ENCODE results near the gene NANOS3. TPM values are rescaled to one million over a fixed set of nuclear protein-coding genes. Genes with fewer than 3 reads are reported as not detected.
A peak's percentile ranks its signal among the peaks of the same experiment; 100 is the strongest.
"Not testable (repeated sequence)": the region's sequence is repeated elsewhere in the genome, so short reads cannot be mapped to it uniquely, and the experiment has no call there.

Gene NANOS3
- total RNA-seq, 2 experiments from 2014 or later, result 2.3 TPM; not detected in 1

DNA sequence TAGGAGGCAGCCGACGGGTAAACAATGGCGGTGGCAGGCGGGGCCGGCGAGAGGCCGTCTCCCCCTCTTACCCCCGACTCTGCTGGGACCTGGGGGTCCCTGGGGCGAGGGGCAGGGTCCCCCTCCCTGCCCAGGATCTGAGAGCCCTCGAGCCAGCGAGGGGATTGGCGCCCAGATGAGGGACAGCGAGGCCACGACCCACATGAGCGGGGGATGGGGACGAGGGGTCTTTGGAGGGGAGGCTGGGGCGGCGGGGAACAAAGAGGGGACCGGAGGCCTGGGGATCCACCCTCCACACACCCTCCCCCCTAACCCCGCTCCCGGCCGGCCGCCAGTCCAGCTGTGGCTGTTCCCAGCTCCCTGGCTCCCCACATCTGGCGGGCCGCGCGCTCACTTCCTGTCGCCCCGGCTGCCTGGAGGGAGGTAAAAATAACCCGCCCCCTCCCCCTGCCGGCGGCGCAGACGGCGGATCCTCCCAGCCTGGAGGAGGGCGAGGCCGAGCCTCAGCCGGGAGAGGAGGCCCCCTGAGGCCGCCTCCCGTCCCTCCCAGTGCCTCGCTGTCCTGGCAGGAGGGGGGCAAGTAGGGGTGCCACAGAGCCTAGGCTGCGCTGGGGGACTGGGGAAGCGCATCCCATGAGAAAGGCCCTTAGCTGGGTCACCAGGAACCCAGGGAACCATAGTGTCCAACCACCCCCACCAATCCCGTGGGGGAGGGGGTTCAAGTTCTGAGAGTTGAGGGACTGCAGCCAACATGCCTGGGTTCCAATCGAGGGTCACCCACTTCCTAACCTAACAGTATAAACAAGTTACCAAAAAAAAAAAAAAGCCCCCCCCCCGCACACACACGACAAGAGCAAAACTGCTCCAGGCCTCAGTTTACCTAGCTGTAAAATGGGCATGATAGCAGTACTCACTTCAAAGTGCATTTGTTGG is 29.3 kb upstream of the NANOS3 start:
- peak; percentile 84 for DNase-seq
- POLR2A ChIA-PET, result interaction anchor here (0.6 to 9.8 kb wide), 15 partner anchors 8 to 1585 kb away, joined by 3 to 203 read pairs (median 3); partner anchors contain the start of genes DCAF15, MRI1 and ZSWIM4
- Mint-ChIP-seq H3K27ac (peak overlapping the region; percentile 96), H3K4me3 (peak overlapping the region; percentile 78), H3K27me3 (no peaks in the 10 kb centered on the region), H3K4me1 (peaks cover 35% of the 10 kb centered on the region), H3K36me3 (no peaks in the 10 kb centered on the region), H3K9me3 (no peaks in the 10 kb centered on the region)
- ATAC-seq (ENCODE audit: low read depth), result peak; percentile 27

DNA sequence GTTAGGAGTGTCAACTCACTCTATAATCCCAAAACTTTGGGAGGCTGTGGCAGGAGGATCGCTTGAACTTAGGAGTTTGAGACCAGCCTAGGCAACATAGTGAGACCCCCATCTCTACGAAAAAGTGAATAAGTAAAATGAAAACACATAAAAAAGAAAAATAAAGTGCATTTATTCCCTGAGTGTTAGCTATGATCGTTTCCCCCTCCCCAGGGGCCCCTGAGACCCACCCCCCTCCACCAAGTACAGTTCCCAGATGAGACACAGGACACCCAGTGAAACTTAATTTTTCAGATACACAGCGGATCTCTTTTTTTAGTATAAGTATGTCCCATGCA is 28.6 kb upstream of the NANOS3 start:
- H3K36me3 Mint-ChIP-seq, result no peaks in the 10 kb centered on the region
- peaks cover 34% of the 10 kb centered on the region for H3K4me1 Mint-ChIP-seq
- H3K4me3 Mint-ChIP-seq, result no peak overlapping the region
- ATAC-seq (ENCODE audit: low read depth), result no peak
- no peaks in the 10 kb centered on the region for H3K9me3 Mint-ChIP-seq
- DNase-seq, result no peak
- H3K27ac Mint-ChIP-seq, result peak overlapping the region; percentile 38
- POLR2A ChIA-PET, result interaction anchor here (0.8 to 9.8 kb wide), 4 partner anchors 8 to 13 kb away, joined by 3 to 203 read pairs (median 24); no protein-coding TSS in a partner anchor
- no peaks in the 10 kb centered on the region for H3K27me3 Mint-ChIP-seq

DNA sequence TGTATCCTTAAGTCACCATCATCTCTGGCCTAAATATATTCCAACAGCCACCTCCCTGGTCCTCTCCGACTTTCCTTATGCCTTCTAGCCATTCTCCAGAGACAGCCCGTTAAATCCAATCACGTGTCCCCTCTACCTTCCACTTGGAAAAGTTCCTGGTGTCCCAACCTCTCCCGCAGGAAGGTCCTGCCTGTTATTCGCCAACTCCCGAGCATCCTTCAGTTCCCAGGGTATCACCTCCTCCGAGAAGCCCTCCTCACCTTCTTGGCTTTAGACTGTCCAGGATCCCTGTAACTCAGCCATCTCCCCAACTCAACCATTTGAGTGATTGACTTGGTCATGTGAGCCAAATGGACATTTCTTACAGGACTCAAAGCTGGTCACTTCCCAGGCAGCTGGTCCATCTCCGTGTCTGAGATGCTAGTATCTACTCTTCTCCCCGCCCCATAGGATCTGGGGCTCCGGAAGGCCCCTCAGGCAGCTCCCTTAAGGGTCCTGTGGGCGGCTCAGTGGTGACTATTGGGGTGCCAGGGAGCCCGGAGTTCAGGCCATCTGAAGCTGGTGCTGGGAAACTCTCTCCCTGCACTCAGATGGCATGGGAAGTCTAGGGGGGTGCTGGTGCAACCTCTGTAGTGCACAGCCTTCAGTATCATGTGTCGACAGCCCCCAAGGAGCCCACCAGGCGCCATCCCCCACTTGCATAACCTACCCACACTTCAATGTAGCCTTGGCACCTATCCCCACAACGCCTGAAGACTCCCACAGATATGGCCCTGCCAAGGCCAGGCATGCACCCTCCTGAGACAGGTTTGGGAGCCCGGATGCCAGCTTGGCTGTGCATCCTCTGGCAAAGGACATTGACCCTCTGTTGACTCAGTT is 27.9 kb upstream of the NANOS3 start:
- Mint-ChIP-seq H3K9me3 (no peaks in the 10 kb centered on the region), H3K4me3 (peak overlapping the region; percentile 61), H3K27me3 (no peaks in the 10 kb centered on the region), H3K27ac (peak overlapping the region; percentile 81), H3K4me1 (peaks cover 32% of the 10 kb centered on the region), H3K36me3 (no peaks in the 10 kb centered on the region)
- no peak for ATAC-seq (ENCODE audit: low read depth)
- DNase-seq, result no peak
- POLR2A ChIA-PET, result interaction anchor here (3.3 to 9.8 kb wide), 2 partner anchors 13 kb away, joined by 20 to 203 read pairs; no protein-coding TSS in a partner anchor

DNA sequence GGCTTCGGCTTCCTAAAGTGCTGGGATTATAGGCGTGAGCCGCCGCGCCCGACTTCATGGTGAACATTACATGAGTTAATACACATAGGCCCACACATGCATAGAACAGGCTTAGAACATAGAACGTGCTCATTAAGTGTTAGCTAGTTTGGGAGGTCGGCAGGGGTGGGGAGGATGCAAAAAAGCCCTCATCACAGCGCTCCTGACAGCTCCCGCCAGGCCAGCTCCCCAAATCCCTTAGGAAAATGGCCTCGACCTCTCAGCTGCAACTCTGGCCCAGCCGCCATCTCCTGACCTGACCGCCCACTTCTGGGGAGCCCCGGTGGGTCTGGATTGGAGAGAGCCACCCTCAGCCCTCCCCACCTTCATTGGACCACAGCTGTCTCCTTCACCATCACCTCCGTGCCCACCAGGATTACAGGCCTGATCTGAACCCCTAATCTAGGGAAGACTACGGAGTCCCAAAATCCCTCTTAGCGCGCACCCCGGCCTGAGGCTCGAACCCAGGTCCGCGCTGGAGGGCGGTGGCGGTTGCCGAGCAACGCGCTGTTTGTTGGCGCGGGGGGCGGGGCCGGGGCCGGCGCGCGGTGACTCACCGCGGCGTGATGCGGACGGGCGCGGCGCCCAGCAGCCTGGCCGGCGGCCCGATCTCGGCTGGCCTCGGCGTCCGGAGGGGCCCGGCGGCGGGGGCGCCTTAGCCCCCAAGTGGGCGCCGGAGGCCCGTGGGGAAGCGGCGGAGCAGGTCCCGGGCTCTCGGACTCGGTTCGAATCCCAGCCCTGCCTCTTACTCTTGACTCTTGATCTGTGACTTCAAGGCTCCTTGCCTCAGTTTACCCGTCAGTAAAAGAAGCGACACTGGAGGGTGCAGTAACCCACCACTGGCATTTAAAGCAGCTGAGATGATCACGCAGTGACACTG is 26.7 kb upstream of the NANOS3 start:
- H3K4me1 Mint-ChIP-seq, result peaks cover 24% of the 10 kb centered on the region

DNA sequence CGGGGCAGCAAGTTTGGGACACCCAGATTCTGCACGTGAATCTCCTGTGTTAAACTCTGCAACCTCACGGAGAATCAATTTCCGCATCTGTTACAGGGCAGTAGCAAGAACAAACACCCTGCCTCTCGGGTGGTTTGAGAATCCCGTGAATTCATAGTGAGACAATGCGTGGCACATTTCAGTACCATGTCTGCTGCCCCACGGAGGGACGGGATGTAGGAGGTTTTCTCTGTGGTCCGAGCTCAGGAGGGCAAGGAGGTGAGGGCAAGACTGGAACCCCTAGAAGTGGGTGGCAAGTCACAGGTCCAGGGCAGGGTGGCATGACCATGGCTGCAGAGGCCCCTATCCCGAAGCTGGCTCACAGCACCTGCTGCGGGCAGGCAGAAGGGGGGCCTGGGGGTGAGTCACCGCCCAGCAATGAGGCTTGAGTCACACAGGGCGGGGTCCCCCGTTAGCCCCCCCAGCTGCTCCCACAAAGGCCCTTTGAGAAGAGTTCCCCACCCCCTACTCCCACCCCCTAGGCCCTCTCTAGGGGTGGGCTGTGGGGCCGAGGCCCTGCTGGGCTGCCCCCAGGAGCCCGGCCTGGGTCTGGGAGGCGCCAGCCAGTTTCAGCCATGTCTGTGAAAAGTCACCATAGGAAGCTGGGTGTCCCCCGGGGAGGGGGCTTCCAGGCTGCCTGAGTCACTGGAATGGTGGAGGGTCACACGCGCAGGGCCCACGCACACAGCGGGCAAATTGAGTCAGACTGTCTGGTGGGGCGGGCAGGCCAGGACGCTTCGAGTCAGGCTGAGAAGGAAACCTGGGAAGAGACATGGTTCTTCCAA is 25.8 kb upstream of the NANOS3 start:
- no peaks in the 10 kb centered on the region for H3K9me3 Mint-ChIP-seq
- H3K4me3 Mint-ChIP-seq, result peak overlapping the region; percentile 42
- no peaks in the 10 kb centered on the region for H3K36me3 Mint-ChIP-seq
- no peak for ATAC-seq (ENCODE audit: low read depth)
- H3K27me3 Mint-ChIP-seq, result peaks cover 3% of the 10 kb centered on the region
- DNase-seq, result no peak
- H3K27ac Mint-ChIP-seq, result peak overlapping the region; percentile 70
- H3K4me1 Mint-ChIP-seq, result peaks cover 18% of the 10 kb centered on the region
- POLR2A ChIA-PET, result interaction anchor here (3.3 to 9.8 kb wide), 2 partner anchors 11 to 15 kb away, joined by 20 to 203 read pairs; no protein-coding TSS in a partner anchor

More for the DNA sequence above, 26.7 kb upstream of the NANOS3 start:
- Mint-ChIP-seq H3K9me3 (no peaks in the 10 kb centered on the region), H3K36me3 (no peaks in the 10 kb centered on the region), H3K4me3 (peak overlapping the region; percentile 42), H3K27me3 (peaks cover 3% of the 10 kb centered on the region), H3K27ac (peak overlapping the region; percentile 70)
- peak; percentile 81 for DNase-seq
- ATAC-seq (ENCODE audit: low read depth), result no peak
- POLR2A ChIA-PET, result interaction anchor here (3.3 to 9.8 kb wide), 2 partner anchors 12 to 14 kb away, joined by 20 to 203 read pairs; no protein-coding TSS in a partner anchor

DNA sequence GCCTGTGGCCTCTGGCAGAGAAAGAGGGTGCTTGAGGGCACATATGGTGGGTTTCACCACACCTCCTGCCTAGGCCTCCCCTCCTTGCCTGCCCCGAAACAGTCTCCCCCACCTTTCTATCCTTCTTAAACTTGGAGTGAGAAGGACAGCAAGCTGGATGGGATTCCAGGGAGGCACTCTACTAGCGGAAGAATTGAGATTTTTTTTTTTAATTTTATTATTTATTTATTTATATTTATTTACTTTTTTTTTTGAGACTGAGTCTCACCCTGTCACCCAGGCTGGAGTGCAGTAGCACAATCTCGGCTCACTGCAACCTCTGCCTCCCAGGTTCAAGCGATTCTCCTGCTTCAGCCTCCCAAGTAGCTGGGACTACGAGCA is 25.2 kb upstream of the NANOS3 start:
- H3K27ac Mint-ChIP-seq; ATAC-seq (ENCODE audit: low read depth); H3K27me3 Mint-ChIP-seq; H3K9me3 Mint-ChIP-seq; DNase-seq; H3K36me3 Mint-ChIP-seq; H3K4me3 Mint-ChIP-seq: not testable (repeated sequence)
- H3K4me1 Mint-ChIP-seq, result peaks cover 12% of the 10 kb centered on the region
- POLR2A ChIA-PET, result interaction anchor here (0.6 to 9.8 kb wide), 3 partner anchors 10 to 356 kb away, joined by 3 to 203 read pairs (median 20); no protein-coding TSS in a partner anchor

DNA sequence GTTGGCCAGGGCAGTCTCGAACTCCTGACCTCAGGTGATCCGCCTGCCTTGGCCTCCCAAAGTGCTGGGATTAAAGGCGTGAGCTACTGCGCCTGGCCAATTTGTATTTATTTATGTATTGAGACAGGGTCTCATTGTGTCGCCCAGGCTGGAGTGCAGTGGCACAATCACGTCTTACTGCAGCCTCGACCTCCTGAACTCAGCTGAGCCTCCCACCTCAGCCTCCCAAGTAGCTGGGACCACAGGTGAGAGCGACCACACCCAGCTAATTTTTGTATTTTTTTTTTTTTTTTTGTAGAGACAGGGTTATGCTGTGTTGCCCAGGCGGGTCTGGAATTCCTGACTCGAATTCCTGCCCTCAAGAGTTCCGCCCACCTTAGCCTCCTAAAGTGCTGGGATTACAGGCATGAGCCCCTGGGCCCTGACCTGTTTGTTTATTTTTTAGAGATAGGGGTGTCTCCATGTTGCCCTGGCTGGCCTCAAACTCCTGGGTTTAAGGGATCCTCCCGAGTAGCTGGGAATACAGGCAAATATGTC is 24.7 kb upstream of the NANOS3 start:
- not testable (repeated sequence) for H3K27me3 Mint-ChIP-seq; DNase-seq; H3K27ac Mint-ChIP-seq; ATAC-seq (ENCODE audit: low read depth); H3K9me3 Mint-ChIP-seq; H3K4me3 Mint-ChIP-seq; H3K36me3 Mint-ChIP-seq
- H3K4me1 Mint-ChIP-seq, result peaks cover 11% of the 10 kb centered on the region
- POLR2A ChIA-PET, result interaction anchor here (0.6 to 9.8 kb wide), 3 partner anchors 9 to 355 kb away, joined by 3 to 203 read pairs (median 10); no protein-coding TSS in a partner anchor

DNA sequence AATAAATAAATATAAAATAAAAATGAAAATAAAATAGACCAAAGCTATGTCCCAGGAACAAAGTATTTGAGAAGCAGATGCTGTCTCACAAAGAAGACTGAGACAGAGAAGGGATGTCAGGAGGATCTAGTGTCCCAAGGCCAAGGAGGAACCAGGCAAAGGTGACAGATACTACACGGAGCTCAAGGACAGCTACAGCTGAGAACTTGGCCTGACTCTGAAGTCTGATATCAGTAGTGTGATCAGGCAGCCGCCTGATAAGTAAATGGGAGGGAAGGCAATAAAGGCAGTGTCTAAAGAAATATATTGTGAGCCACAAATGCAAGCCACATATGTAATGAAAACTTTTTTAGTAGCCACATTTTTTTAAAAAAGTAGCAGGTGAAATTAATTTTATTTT is 20.4 kb upstream of the NANOS3 start:
- Mint-ChIP-seq H3K4me1 (peaks cover 14% of the 10 kb centered on the region), H3K36me3 (no peaks in the 10 kb centered on the region), H3K27ac (peak overlapping the region; percentile 54), H3K27me3 (peaks cover 3% of the 10 kb centered on the region), H3K9me3 (no peaks in the 10 kb centered on the region), H3K4me3 (no peak overlapping the region)
- POLR2A ChIA-PET, result interaction anchor here (0.8 to 1.5 kb wide), 4 partner anchors 9 to 82 kb away, joined by 3 read pairs; no protein-coding TSS in a partner anchor
- no peak for DNase-seq
- no peak for ATAC-seq (ENCODE audit: low read depth)

DNA sequence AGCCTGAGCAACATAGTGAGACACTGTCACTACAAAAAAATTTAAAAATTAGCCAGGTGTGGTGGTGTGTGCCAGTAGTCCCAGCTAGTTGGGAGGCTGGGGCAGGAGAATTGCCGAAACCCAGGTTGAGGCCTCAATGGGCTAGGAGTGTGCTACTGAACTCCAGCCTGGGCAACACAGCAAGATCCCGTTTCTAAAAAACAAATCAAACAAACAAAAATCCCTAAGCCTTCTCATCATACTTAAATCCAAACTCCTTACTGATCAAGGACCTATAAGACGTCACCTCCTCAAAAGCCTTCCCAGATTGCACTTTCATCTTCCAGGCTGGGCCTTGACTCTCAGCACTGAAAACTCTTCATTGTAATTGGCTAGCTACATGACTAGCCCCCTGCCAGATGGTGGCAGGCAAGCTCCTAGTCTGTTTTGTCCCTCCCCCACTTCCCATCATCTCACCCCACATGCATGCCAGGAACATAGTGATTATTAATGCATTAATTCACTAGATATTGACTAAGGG is 17.5 kb upstream of the NANOS3 start:
- Mint-ChIP-seq H3K27me3 (peaks cover 12% of the 10 kb centered on the region), H3K27ac (no peak overlapping the region), H3K36me3 (no peaks in the 10 kb centered on the region), H3K4me3 (no peak overlapping the region), H3K9me3 (no peaks in the 10 kb centered on the region), H3K4me1 (peaks cover 34% of the 10 kb centered on the region)
- POLR2A ChIA-PET, result interaction anchor here (0.6 to 4.4 kb wide), 6 partner anchors 12 to 214 kb away, joined by 3 to 47 read pairs (median 4); no protein-coding TSS in a partner anchor
- ATAC-seq (ENCODE audit: low read depth) (no peak), DNase-seq (no peak)

DNA sequence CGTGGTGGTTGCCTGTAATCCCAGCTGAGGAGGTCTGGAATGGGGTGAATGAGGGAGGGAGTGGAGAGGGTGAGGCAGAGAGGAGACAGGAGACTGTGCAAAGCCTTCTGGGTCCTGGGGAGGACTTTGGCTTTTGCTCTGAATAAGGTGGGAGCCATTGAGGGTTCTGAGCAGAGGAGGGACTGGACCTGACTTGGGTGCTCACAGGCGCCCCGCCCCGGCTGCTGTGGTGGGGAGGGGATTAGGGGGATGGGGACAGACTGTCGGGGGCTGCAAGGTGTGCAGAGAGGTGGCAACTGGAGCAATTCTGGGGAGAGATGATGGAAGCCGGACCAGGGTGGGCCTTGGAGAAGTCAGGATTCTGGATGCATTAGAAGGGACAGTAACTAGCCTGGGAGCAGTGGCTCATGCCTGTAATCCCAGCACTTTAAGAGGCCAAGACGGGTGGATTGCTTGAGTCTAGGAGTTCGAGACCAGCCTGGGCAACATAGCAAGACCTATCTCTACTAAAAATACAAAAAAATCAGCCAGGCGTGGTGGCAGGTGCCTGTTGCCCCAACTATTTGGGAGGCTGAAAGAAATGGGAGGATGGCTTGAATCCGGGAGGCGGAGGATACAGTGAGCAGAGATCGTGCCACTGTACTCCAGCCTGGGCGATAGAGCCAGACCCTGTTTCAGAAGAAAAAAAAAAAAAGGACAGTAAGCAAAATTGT is 16.1 kb upstream of the NANOS3 start:
- peaks cover 36% of the 10 kb centered on the region for H3K4me1 Mint-ChIP-seq
- H3K36me3 Mint-ChIP-seq, result no peaks in the 10 kb centered on the region
- no peaks in the 10 kb centered on the region for H3K9me3 Mint-ChIP-seq
- DNase-seq, result no peak
- POLR2A ChIA-PET, result interaction anchor here (0.6 to 6.6 kb wide), 13 partner anchors 8 to 307 kb away, joined by 3 to 94 read pairs (median 12); partner anchors contain the start of genes C19orf53, MRI1 and ZSWIM4
- peak overlapping the region; percentile 95 for H3K27ac Mint-ChIP-seq
- no peak for ATAC-seq (ENCODE audit: low read depth)
- peak overlapping the region; percentile 95 for H3K4me3 Mint-ChIP-seq
- peaks cover 11% of the 10 kb centered on the region for H3K27me3 Mint-ChIP-seq

DNA sequence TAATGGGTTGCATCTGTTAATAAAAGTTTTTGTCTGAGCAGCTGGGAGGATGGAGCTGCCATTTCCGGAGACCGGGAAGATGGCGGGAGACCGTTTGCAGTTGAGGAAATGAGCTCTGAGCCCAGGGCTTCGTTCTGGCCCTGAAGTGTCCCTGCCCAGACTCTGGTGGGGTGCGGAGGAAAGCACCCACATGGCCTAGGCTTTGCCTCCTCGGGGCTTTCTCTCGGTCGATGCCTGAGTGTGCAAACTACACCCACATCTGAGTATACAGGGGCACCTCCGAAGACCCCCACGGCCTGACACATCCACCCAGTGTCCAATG is 15.6 kb upstream of the NANOS3 start:
- peaks cover 38% of the 10 kb centered on the region for H3K4me1 Mint-ChIP-seq
- H3K36me3 Mint-ChIP-seq, result no peaks in the 10 kb centered on the region
- ATAC-seq (ENCODE audit: low read depth) (peak; percentile 8), DNase-seq (no peak)
- peaks cover 14% of the 10 kb centered on the region for H3K27me3 Mint-ChIP-seq
- POLR2A ChIA-PET, result interaction anchor here (0.9 to 6.6 kb wide), 13 partner anchors 8 to 188 kb away, joined by 3 to 94 read pairs (median 12); partner anchors contain the start of genes C19orf53, MRI1 and ZSWIM4
- peak overlapping the region; percentile 95 for H3K4me3 Mint-ChIP-seq
- peak overlapping the region; percentile 95 for H3K27ac Mint-ChIP-seq
- no peaks in the 10 kb centered on the region for H3K9me3 Mint-ChIP-seq
